MM.1S (cell line): ENCODE data around the gene ARFGAP1.

ENCODE experiments used
- DNase-seq: peaks from one replicate; pipeline ENCODE4 v3.0.0-alpha.2; 2015
- H2AFZ ChIP-seq: fragments of 300-600 bp; sonication (generic); 2 replicates; pipeline ENCODE4 v1.6.0; 2016; ENCODE audit warnings: antibody characterized with exemption, low read length
- H3F3A ChIP-seq: fragments of 300-600 bp; sonication (generic); 2 replicates; pipeline ENCODE4 v1.6.1; 2016; ENCODE audit warnings: mild to moderate bottlenecking, antibody characterized with exemption, low read length, moderate library complexity, mixed read lengths; ENCODE audit not compliant: insufficient read depth
- H3K27ac ChIP-seq: fragments of 300-600 bp; sonication (generic); 2 replicates; pipeline ENCODE4 v1.5.1; 2016; ENCODE audit warnings: mild to moderate bottlenecking, low read length
- H3K27me3 ChIP-seq: fragments of 300-600 bp; sonication (generic); replicated peaks from 2 replicates; pipeline ENCODE4 v1.6.0; 2016; ENCODE audit warnings: low read length; ENCODE audit not compliant: insufficient read depth
- H3K36me3 ChIP-seq: fragments of 300-600 bp; sonication (generic); replicated peaks from 2 replicates; pipeline ENCODE4 v1.6.1; 2016; ENCODE audit warnings: mild to moderate bottlenecking, low read length, mixed read lengths; ENCODE audit not compliant: insufficient read depth
- H3K4me1 ChIP-seq: fragments of 300-600 bp; sonication (generic); 2 replicates; pipeline ENCODE4 v1.6.1; 2016; ENCODE audit warnings: low read length, mixed read lengths
- H3K4me2 ChIP-seq: fragments of 300-600 bp; sonication (generic); 2 replicates; pipeline ENCODE4 v1.6.0; 2016; ENCODE audit warnings: low read depth, low read length
- H3K4me3 ChIP-seq: fragments of 300-600 bp; sonication (generic); 2 replicates; pipeline ENCODE4 v1.5.1; 2016; ENCODE audit warnings: low read length, mixed read lengths
- H3K79me2 ChIP-seq: fragments of 300-600 bp; sonication (generic); 2 replicates; pipeline ENCODE4 v1.6.1; 2016; ENCODE audit warnings: mixed run types, low read length, mixed read lengths
- H3K9ac ChIP-seq: fragments of 300-600 bp; sonication (generic); 2 replicates; pipeline ENCODE4 v1.6.1; 2016; ENCODE audit warnings: low read length, mixed read lengths
- H3K9me2 ChIP-seq: fragments of 300-600 bp; sonication (generic); replicated peaks from 2 replicates; pipeline ENCODE4 v1.6.1; 2016; ENCODE audit warnings: mild to moderate bottlenecking, low read length, mixed read lengths; ENCODE audit not compliant: insufficient read depth
- H3K9me3 ChIP-seq: fragments of 300-600 bp; sonication (generic); replicated peaks from 2 replicates; pipeline ENCODE4 v1.6.1; 2016; ENCODE audit warnings: mild to moderate bottlenecking, low read length, mixed read lengths; ENCODE audit not compliant: insufficient read depth
- H4K20me1 ChIP-seq: fragments of 300-600 bp; sonication (generic); 2 replicates; pipeline ENCODE4 v1.6.1; 2016; ENCODE audit warnings: mild to moderate bottlenecking, low read length, moderate library complexity, mixed read lengths; ENCODE audit not compliant: insufficient read depth
- CTCF ChIP-seq: fragments of 300-600 bp; sonication (generic); IDR thresholded peaks from 2 replicates; pipeline ENCODE4 v1.5.1; 2016; ENCODE audit warnings: antibody characterized with exemption, low read length, mixed read lengths
- EZH2 ChIP-seq: fragments of 300-600 bp; sonication (generic); optimal IDR thresholded peaks from 2 replicates; pipeline ENCODE3; 2017; ENCODE audit warnings: low read depth, mild to moderate bottlenecking, antibody characterized with exemption, low read length, mixed read lengths
- EZH2phosphoT487 ChIP-seq: fragments of 300-600 bp; sonication (generic); IDR thresholded peaks from 2 replicates; pipeline ENCODE4 v1.6.1; 2018; ENCODE audit warnings: antibody characterized with exemption, low read length

Gene ARFGAP1

GRCh38 chr20:63320041-63320511, 47.5 kb downstream of the ARFGAP1 start:
- no peak overlapping the region for H3K4me3 ChIP-seq
- H3K4me2 ChIP-seq: no peak overlapping the region
- no peaks in the 10 kb centered on the region for H3K79me2 ChIP-seq
- no peaks in the 10 kb centered on the region for H3K36me3 ChIP-seq
- H2AFZ ChIP-seq: no peak overlapping the region
- H3K9ac ChIP-seq: no peak overlapping the region
- DNase-seq: no peak
- H3F3A ChIP-seq: no peaks in the 10 kb centered on the region
- H3K27ac ChIP-seq: no peak overlapping the region
- no peaks in the 10 kb centered on the region for H3K9me2 ChIP-seq
- H4K20me1 ChIP-seq: no peaks in the 10 kb centered on the region
- H3K9me3 ChIP-seq: no peaks in the 10 kb centered on the region
- H3K4me1 ChIP-seq: no peaks in the 10 kb centered on the region
- TF ChIP-seq CTCF: no peak
- peaks cover 99% of the 10 kb centered on the region for H3K27me3 ChIP-seq

GRCh38 chr20:63320616-63321147, 48.1 kb downstream of the ARFGAP1 start:
- Histone ChIP-seq H3K9me2 (no peaks in the 10 kb centered on the region), H3K36me3 (no peaks in the 10 kb centered on the region), H3K79me2 (no peaks in the 10 kb centered on the region), H3K27me3 (peaks cover 96% of the 10 kb centered on the region), H3K4me3 (no peak overlapping the region), H3K4me1 (no peaks in the 10 kb centered on the region), H3K9ac (no peak overlapping the region), H4K20me1 (no peaks in the 10 kb centered on the region), H3K4me2 (no peak overlapping the region), H3K27ac (no peak overlapping the region), H2AFZ (no peak overlapping the region), H3K9me3 (no peaks in the 10 kb centered on the region), H3F3A (no peaks in the 10 kb centered on the region)
- no peak for DNase-seq
- TF ChIP-seq CTCF (no peak), EZH2phosphoT487 (no peak), EZH2 (no peak)

GRCh38 chr20:63321148-63321831, 48.7 kb downstream of the ARFGAP1 start:
- Histone ChIP-seq H3K9me2 (no peaks in the 10 kb centered on the region), H3K27ac (no peak overlapping the region), H4K20me1 (no peaks in the 10 kb centered on the region), H2AFZ (no peak overlapping the region), H3K4me1 (no peaks in the 10 kb centered on the region), H3F3A (no peaks in the 10 kb centered on the region), H3K4me3 (no peak overlapping the region), H3K9ac (no peak overlapping the region), H3K79me2 (no peaks in the 10 kb centered on the region), H3K9me3 (no peaks in the 10 kb centered on the region), H3K4me2 (no peak overlapping the region), H3K36me3 (no peaks in the 10 kb centered on the region), H3K27me3 (peaks cover 90% of the 10 kb centered on the region)
- TF ChIP-seq EZH2: no peak
- no peak for TF ChIP-seq EZH2phosphoT487
- no peak for TF ChIP-seq CTCF
- no peak for DNase-seq
